ENCODE data around the gene JUND. TPM values are rescaled to one million over a fixed set of nuclear protein-coding genes. Genes with fewer than 3 reads are reported as not detected.

Gene JUND
- total RNA-seq, 1 donor from 2014 or later: 308 TPM

DNA sequence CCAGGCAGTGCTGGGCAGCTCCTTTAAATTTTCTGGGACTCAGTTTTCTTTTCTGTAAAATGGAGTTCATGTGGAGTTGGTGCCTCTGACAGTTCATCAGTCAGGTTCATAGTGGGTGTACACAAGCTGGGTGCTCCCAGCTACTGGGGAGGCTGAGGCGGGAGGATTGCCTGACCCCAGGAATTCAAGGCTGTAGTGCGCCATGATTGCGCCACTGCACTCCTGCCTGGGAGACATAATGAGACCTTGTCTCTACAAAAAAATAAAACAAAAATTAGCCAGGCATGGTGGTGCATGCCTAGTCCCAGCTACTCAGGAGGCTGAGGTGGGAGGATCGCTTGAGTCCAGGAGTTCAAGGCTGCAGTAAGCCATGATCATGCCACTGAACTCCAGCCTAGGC, 28.3 kb downstream of the JUND start:
- intact Hi-C loops (cut with micrococcal nuclease): loop anchor here (5.0 to 10.0 kb wide), 2 partner anchors 141 to 248 kb away; partner anchors contain the start of gene ARRDC2

DNA sequence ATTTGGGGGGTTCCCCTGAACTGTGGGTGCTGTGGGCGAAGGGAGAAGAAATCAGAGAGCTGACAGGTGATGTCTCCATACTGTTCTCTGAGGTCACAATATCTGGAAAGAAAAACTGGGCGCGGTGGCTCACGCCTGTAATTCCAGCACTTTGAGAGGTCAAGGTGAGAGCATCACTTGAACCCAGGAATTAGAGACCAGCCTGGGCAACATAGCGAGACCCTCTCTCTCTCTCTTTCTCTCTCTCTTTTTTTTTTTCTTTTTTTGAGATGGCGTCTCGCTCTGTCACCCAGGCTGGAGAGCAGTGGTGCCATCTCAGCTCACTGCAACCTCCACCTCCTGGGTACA, 29.1 kb downstream of the JUND start:
- intact Hi-C loops (cut with micrococcal nuclease): loop anchor here (1.0 to 10.0 kb wide), 3 partner anchors 44 to 248 kb away; partner anchors contain the start of gene ARRDC2

DNA sequence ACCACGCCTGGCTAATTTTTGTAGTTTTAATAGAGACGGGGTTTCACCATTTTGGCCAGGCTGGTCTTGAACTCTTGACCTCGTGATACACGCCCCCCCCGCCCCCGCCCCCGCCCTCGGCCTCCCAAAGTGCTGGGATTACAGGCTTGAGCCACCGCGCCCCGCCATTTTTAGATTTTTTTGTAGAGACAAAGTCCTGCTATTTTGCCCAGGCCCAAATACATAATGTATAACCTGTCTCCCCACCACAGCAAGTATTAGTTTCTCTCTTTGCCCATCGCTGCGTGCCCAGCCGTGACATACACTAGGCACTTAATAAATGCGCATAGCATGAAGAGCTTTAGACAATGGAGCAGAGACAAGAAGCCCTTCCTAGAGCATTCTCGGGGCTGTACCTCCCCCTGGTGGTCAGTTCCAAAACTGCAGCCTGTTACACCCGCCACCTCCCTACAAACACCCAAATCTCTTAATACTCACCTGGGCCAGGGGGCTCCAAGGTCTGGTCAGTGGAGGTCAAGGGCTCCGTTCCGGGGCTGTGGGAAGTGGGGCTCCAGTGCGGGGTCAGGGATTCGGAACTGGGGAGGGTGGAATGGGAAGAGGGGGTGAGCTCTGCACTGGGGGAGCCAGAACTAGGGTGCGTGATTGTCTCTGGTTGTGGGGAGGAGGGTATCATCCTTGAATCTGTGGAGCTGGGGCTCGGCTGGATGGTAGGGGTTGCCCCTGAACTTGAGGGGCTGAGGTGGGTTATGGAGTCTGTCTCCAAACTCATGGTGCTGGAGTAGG, 29.6 kb downstream of the JUND start:
- intact Hi-C loops (cut with micrococcal nuclease): loop anchor here (1.0 to 10.0 kb wide), 3 partner anchors 43 to 247 kb away; partner anchors contain the start of gene ARRDC2

GRCh38 chr19:18249834-18250233, 31.6 kb downstream of the JUND start:
- intact Hi-C loops (cut with micrococcal nuclease): loop anchor here (5.0 to 10.0 kb wide), 2 partner anchors 138 to 245 kb away; partner anchors contain the start of gene ARRDC2

- intact Hi-C loops (cut with micrococcal nuclease): no loop called here
These were observed 36.1 kb downstream of the JUND start for GRCh38 chr19:18245297-18245696.

DNA sequence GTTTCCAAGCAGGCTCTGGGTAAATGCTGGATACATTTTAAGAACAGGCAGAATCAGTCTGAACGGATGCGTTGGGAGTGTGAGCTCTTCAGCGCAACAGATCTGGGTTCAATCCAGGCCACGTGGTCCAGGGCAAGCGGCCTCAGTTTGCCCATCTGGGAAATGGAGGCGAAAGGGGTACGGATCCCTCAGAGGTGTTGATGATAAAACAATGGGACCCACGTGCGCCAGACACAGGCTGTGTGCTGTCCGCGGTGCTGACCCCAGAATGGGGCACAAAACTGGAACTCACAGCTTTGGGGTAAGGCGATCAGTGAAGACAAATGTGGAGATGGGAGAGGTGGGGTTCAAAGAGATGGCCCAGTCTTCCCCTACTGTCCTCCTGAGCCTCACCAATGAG, 42.1 kb downstream of the JUND start:
- intact Hi-C loops (cut with micrococcal nuclease): no loop called here

DNA sequence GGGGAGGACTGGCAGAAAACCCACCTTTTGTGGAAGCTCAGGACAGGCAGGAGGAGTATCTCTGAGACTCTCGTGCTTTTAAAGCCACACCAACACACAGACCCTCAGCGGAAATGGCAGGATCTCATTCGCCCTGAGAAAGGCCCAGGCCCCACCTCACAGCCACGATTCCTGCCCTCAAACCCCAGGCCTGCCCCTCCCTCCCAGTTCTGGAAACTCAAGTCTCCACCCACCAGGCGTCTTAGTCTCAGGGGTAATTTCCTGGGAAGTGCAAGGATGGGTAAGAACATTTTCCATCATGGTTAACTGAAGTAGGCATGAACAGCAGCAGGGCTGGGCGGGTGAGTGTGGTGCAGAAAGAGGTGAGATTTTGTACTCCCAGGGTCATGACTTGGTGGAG, 47.2 kb downstream of the JUND start:
- intact Hi-C loops (cut with micrococcal nuclease): no loop called here

DNA sequence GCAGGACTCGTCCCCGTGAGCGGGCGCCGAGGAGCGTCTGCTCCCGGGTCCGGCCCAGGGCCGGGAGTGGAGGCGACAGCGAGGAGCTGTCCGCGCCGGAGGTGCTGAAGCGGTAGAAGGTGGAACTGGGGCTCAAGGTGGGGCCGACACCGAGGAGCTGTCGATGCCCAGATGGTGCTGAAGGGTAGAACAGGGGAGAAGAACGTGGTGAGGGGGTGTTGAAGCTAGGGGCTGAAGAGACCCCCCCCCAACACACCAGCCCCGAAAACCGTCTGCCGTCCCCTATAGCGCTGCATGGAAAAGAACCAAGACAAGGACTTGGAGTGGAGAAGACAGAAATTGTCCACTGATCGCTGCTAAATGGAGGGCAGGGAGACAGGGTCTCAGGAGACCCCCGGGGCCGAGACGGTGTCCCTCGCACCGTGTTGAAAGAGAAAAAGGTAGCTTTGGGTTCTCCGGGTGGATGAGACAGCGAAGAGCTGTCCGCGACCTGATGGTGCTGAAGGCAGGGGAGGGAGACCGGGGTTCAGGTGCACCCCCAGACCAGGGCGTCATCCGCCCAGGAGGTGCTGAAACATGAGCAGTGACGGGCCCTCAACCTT, 48.1 kb downstream of the JUND start:
- intact Hi-C loops (cut with micrococcal nuclease): no loop called here

DNA sequence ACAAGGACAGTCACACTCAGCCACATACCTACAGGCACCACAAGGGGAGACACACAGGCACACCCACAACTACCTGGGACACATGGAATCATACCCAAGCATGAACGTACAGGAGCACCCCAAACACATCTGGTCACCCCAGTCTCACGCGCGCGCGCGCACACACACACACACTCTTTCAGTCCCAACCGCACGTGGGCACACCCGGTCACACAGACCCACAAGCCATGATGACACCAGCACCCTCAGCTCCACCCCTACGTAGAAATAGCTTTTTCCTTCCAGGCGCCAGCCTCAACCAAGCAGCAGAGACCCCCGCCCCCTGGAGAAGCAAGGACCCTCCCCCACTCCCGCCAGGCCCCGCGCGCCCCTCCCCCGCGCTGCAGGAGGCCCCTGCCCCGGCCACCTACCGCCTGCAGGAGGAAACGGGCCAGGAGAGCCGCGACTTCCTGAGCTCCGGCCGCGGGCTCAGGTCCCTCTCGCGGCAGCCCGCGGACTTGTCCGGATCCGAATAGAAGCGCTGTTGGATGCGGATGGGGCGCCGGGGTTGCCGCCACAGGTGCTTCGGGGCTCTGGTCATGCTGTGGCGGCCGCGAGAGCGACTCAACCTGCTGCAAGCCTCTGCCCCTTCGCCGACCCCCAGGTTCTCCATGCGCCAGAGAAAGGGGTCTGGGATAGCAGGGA, 48.7 kb downstream of the JUND start:
- intact Hi-C loops (cut with micrococcal nuclease): no loop called here

DNA sequence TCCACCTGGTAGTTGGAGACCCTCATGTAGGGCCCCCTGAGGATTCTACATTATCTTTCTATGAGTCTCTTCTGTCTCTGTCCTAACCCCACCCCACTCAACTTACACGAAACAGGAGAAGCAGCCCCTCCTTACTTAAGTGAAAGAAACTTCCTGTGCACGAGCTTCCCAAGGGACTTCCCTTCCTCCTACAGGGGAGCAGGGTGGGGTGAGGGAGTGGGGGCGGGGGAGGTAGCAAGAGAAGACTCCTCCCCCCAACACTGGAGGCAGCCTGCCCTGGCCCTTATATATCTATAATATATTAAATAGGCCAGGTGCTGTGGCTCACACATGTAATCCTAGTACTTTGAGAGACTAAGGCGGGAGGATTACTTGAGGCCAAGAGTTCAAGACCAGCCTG, 49.6 kb downstream of the JUND start:
- intact Hi-C loops (cut with micrococcal nuclease): no loop called here

GRCh38 chr19:18230941-18231734, 50.3 kb downstream of the JUND start:
- intact Hi-C loops (cut with micrococcal nuclease): no loop called here

DNA sequence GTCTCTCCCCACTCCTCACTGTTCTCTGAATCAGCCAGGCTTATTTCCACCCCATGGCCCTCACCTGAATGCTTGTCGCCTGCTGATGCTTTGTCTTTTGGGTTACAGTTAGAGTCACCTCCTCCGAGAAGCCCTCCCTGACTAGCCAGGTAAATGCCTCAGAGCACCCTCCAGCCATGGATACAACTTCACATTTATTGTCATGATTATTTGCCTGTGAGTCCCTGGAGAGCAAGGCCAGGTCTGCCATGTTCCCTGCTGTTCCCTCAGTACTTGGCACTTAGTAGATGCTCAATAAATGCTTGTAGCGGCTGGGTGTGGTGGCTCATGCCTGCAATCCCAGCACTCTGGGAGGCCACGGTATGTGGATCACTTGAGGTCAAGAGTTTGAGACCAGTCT, 51.5 kb downstream of the JUND start:
- intact Hi-C loops (cut with micrococcal nuclease): loop anchor here (1.0 kb wide), 1 partner anchor 98 kb away; no protein-coding TSS in a partner anchor

Other genes starting within 250 kb of the JUND start
- 93.4 and 93.9 TPM in 2 replicates for gene IL12RB1, start 194.7 kb downstream of the JUND start, total RNA-seq
- 22.5 and 23.7 TPM in 2 replicates for gene MAST3, start 183.8 kb downstream of the JUND start, total RNA-seq
- 13.9 and 16.6 TPM in 2 replicates for gene PIK3R2, start 128.5 kb downstream of the JUND start, total RNA-seq
- gene IFI30, start 107.8 kb downstream of the JUND start, total RNA-seq: 60.7 and 61.5 TPM in 2 replicates
- 7.4 and 9.6 TPM in 2 replicates for gene MPV17L2, start 88.4 kb downstream of the JUND start, total RNA-seq
- gene RAB3A, start 77.6 kb downstream of the JUND start, total RNA-seq: 3.5 and 4.7 TPM in 2 replicates
- not detected in 2 replicates for gene PDE4C, start 55.2 kb downstream of the JUND start, total RNA-seq
- 4.9 and 5.4 TPM in 2 replicates for gene IQCN, start 7.2 kb downstream of the JUND start, total RNA-seq
- gene LSM4, start 41.5 kb upstream of the JUND start, total RNA-seq: 170 and 178 TPM in 2 replicates
- gene PGPEP1, start 59.0 kb upstream of the JUND start, total RNA-seq: 26.4 and 30.2 TPM in 2 replicates
- 0.32 TPM in 1 of 2 replicates, not detected in the other for gene GDF15, start 104.5 kb upstream of the JUND start, total RNA-seq
- gene LRRC25, start 116.0 kb upstream of the JUND start, total RNA-seq: not detected in 2 replicates
- 178 and 195 TPM in 2 replicates for gene SSBP4, start 137.8 kb upstream of the JUND start, total RNA-seq
- 22.6 and 26.0 TPM in 2 replicates for gene ISYNA1, start 156.5 kb upstream of the JUND start, total RNA-seq
- gene ELL, start 240.4 kb upstream of the JUND start, total RNA-seq: 23.3 and 23.4 TPM in 2 replicates

Data from T-helper 2 cell treated with Interferon-gamma antibody and Interleukin-4, amounts not matched to agents 100 ng/mL and 5 ng/mL, for 36 hours (primary cell).